HG03045 (cell line): ENCODE measurements around the gene CBLN3.
"Not testable (repeated sequence)": the region's sequence is repeated elsewhere in the genome, so short reads cannot be mapped to it uniquely, and the experiment has no call there.

Experiments
- ATAC-seq: cut with Tn5 transposase; IDR thresholded peaks from one replicate; pipeline ENCODE4 v1.9.1; 2021; ENCODE audit warnings: mild to moderate bottlenecking, moderate library complexity; ENCODE audit not compliant: unreplicated experiment

CBLN3 gene

GRCh38 chr14:24429395-24430142 lies at the start of gene CBLN3, which contains the start of gene KHNYN:
Gene CBLN3 (minus strand): TSS chr14:24429668. CDS start chr14:24429054, 614 bp downstream.
Gene KHNYN (plus strand): TSS chr14:24429954. CDS start chr14:24430731, 777 bp downstream.
- ATAC-seq = peak; percentile 84

GRCh38 chr14:24475261-24475660 lies 45.8 kb upstream of the CBLN3 start:
- ATAC-seq = no peak

GRCh38 chr14:24473211-24473610 lies 43.7 kb upstream of the CBLN3 start:
- no peak for ATAC-seq

GRCh38 chr14:24470450-24470849 lies 41.0 kb upstream of the CBLN3 start:
- not testable (repeated sequence) for ATAC-seq

GRCh38 chr14:24465805-24466204 lies 36.3 kb upstream of the CBLN3 start:
- no peak for ATAC-seq

- ATAC-seq = no peak
Measured at GRCh38 chr14:24465368-24465767, 35.9 kb upstream of the CBLN3 start.

- no peak for ATAC-seq
Measured at GRCh38 chr14:24463884-24464785, 34.7 kb upstream of the CBLN3 start.

- ATAC-seq = no peak
Measured at GRCh38 chr14:24463017-24463883, 33.8 kb upstream of the CBLN3 start.

GRCh38 chr14:24461336-24461735 lies 31.9 kb upstream of the CBLN3 start:
- no peak for ATAC-seq

GRCh38 chr14:24459331-24459730 lies 29.9 kb upstream of the CBLN3 start:
- ATAC-seq = no peak

- ATAC-seq = no peak
Measured at GRCh38 chr14:24458736-24459135, 29.3 kb upstream of the CBLN3 start.

- ATAC-seq = no peak
Measured at GRCh38 chr14:24456980-24457379, 27.5 kb upstream of the CBLN3 start.

- ATAC-seq = not testable (repeated sequence)
Measured at GRCh38 chr14:24450828-24451227, 21.4 kb upstream of the CBLN3 start.

GRCh38 chr14:24443053-24443665 lies 13.7 kb upstream of the CBLN3 start:
- no peak for ATAC-seq

- ATAC-seq = peak; percentile 91
Measured at GRCh38 chr14:24442240-24443052, 13.0 kb upstream of the CBLN3 start, which contains the start of gene SDR39U1. Gene SDR39U1 (minus strand): TSS chr14:24442776. CDS start chr14:24442769, 7 bp downstream.

GRCh38 chr14:24441904-24442239 lies 12.4 kb upstream of the CBLN3 start:
- no peak for ATAC-seq

- no peak for ATAC-seq
Measured at GRCh38 chr14:24441485-24441884, 12.0 kb upstream of the CBLN3 start.

GRCh38 chr14:24440606-24441399 lies 11.3 kb upstream of the CBLN3 start:
- no peak for ATAC-seq
